MM.1S (cell line): Measurements from ENCODE around the gene NXPH2.
A peak's percentile ranks its signal among the peaks of the same experiment; 100 is the strongest.

Source experiments
- DNase-seq: peaks from one replicate; pipeline ENCODE4 v3.0.0-alpha.2; 2015
- H2AFZ ChIP-seq: fragments of 300-600 bp; sonication (generic); 2 replicates; pipeline ENCODE4 v1.6.0; 2016; ENCODE audit warnings: antibody characterized with exemption, low read length
- H3F3A ChIP-seq: fragments of 300-600 bp; sonication (generic); 2 replicates; pipeline ENCODE4 v1.6.1; 2016; ENCODE audit warnings: mild to moderate bottlenecking, antibody characterized with exemption, low read length, moderate library complexity, mixed read lengths; ENCODE audit not compliant: insufficient read depth
- H3K27ac ChIP-seq: fragments of 300-600 bp; sonication (generic); 2 replicates; pipeline ENCODE4 v1.5.1; 2016; ENCODE audit warnings: mild to moderate bottlenecking, low read length
- H3K27me3 ChIP-seq: fragments of 300-600 bp; sonication (generic); replicated peaks from 2 replicates; pipeline ENCODE4 v1.6.0; 2016; ENCODE audit warnings: low read length; ENCODE audit not compliant: insufficient read depth
- H3K36me3 ChIP-seq: fragments of 300-600 bp; sonication (generic); replicated peaks from 2 replicates; pipeline ENCODE4 v1.6.1; 2016; ENCODE audit warnings: mild to moderate bottlenecking, low read length, mixed read lengths; ENCODE audit not compliant: insufficient read depth
- H3K4me1 ChIP-seq: fragments of 300-600 bp; sonication (generic); 2 replicates; pipeline ENCODE4 v1.6.1; 2016; ENCODE audit warnings: low read length, mixed read lengths
- H3K4me2 ChIP-seq: fragments of 300-600 bp; sonication (generic); 2 replicates; pipeline ENCODE4 v1.6.0; 2016; ENCODE audit warnings: low read depth, low read length
- H3K4me3 ChIP-seq: fragments of 300-600 bp; sonication (generic); 2 replicates; pipeline ENCODE4 v1.5.1; 2016; ENCODE audit warnings: low read length, mixed read lengths
- H3K79me2 ChIP-seq: fragments of 300-600 bp; sonication (generic); 2 replicates; pipeline ENCODE4 v1.6.1; 2016; ENCODE audit warnings: mixed run types, low read length, mixed read lengths
- H3K9ac ChIP-seq: fragments of 300-600 bp; sonication (generic); 2 replicates; pipeline ENCODE4 v1.6.1; 2016; ENCODE audit warnings: low read length, mixed read lengths
- H3K9me2 ChIP-seq: fragments of 300-600 bp; sonication (generic); replicated peaks from 2 replicates; pipeline ENCODE4 v1.6.1; 2016; ENCODE audit warnings: mild to moderate bottlenecking, low read length, mixed read lengths; ENCODE audit not compliant: insufficient read depth
- H3K9me3 ChIP-seq: fragments of 300-600 bp; sonication (generic); replicated peaks from 2 replicates; pipeline ENCODE4 v1.6.1; 2016; ENCODE audit warnings: mild to moderate bottlenecking, low read length, mixed read lengths; ENCODE audit not compliant: insufficient read depth
- H4K20me1 ChIP-seq: fragments of 300-600 bp; sonication (generic); 2 replicates; pipeline ENCODE4 v1.6.1; 2016; ENCODE audit warnings: mild to moderate bottlenecking, low read length, moderate library complexity, mixed read lengths; ENCODE audit not compliant: insufficient read depth
- CTCF ChIP-seq: fragments of 300-600 bp; sonication (generic); IDR thresholded peaks from 2 replicates; pipeline ENCODE4 v1.5.1; 2016; ENCODE audit warnings: antibody characterized with exemption, low read length, mixed read lengths
- EZH2 ChIP-seq: fragments of 300-600 bp; sonication (generic); optimal IDR thresholded peaks from 2 replicates; pipeline ENCODE3; 2017; ENCODE audit warnings: low read depth, mild to moderate bottlenecking, antibody characterized with exemption, low read length, mixed read lengths
- EZH2phosphoT487 ChIP-seq: fragments of 300-600 bp; sonication (generic); IDR thresholded peaks from 2 replicates; pipeline ENCODE4 v1.6.1; 2018; ENCODE audit warnings: antibody characterized with exemption, low read length

Gene NXPH2

GRCh38 chr2:138823666-138824065, 43.5 kb upstream of the NXPH2 start:
- Histone ChIP-seq H3K27me3 (no peaks in the 10 kb centered on the region), H3F3A (no peaks in the 10 kb centered on the region), H4K20me1 (no peaks in the 10 kb centered on the region), H3K36me3 (no peaks in the 10 kb centered on the region), H3K9ac (no peak overlapping the region), H3K79me2 (no peaks in the 10 kb centered on the region), H3K27ac (no peak overlapping the region), H3K4me1 (no peaks in the 10 kb centered on the region), H2AFZ (no peak overlapping the region), H3K4me2 (no peak overlapping the region), H3K4me3 (no peak overlapping the region), H3K9me3 (no peaks in the 10 kb centered on the region), H3K9me2 (no peaks in the 10 kb centered on the region)
- no peak for TF ChIP-seq EZH2phosphoT487
- TF ChIP-seq CTCF = no peak
- TF ChIP-seq EZH2 = no peak
- DNase-seq = no peak

- no peak overlapping the region for H3K4me2 ChIP-seq
- H2AFZ ChIP-seq = no peak overlapping the region
- H3K79me2 ChIP-seq = no peaks in the 10 kb centered on the region
- H3K9me3 ChIP-seq = no peaks in the 10 kb centered on the region
- H3K36me3 ChIP-seq = no peaks in the 10 kb centered on the region
- no peaks in the 10 kb centered on the region for H3F3A ChIP-seq
- no peaks in the 10 kb centered on the region for H3K27me3 ChIP-seq
- H3K4me1 ChIP-seq = no peaks in the 10 kb centered on the region
- H3K4me3 ChIP-seq = no peak overlapping the region
- no peaks in the 10 kb centered on the region for H3K9me2 ChIP-seq
- no peak for TF ChIP-seq EZH2phosphoT487
- H4K20me1 ChIP-seq = no peaks in the 10 kb centered on the region
- no peak for DNase-seq
- H3K9ac ChIP-seq = no peak overlapping the region
- no peak overlapping the region for H3K27ac ChIP-seq
Measured at GRCh38 chr2:138819964-138820363, 39.8 kb upstream of the NXPH2 start.

GRCh38 chr2:138818556-138818955, 38.4 kb upstream of the NXPH2 start:
- Histone ChIP-seq H3K4me3 (no peak overlapping the region), H3K9me2 (no peaks in the 10 kb centered on the region), H3K36me3 (no peaks in the 10 kb centered on the region), H3K79me2 (no peaks in the 10 kb centered on the region), H3K9ac (no peak overlapping the region), H2AFZ (no peak overlapping the region), H3K4me1 (no peaks in the 10 kb centered on the region), H3K27me3 (no peaks in the 10 kb centered on the region), H4K20me1 (no peaks in the 10 kb centered on the region), H3K4me2 (no peak overlapping the region), H3K9me3 (no peaks in the 10 kb centered on the region), H3F3A (no peaks in the 10 kb centered on the region), H3K27ac (no peak overlapping the region)
- DNase-seq = no peak
- no peak for TF ChIP-seq CTCF
- TF ChIP-seq EZH2phosphoT487 = no peak
- no peak for TF ChIP-seq EZH2

GRCh38 chr2:138814123-138814898, 34.1 kb upstream of the NXPH2 start:
- H3K27me3 ChIP-seq = no peaks in the 10 kb centered on the region
- H3K9me2 ChIP-seq = no peaks in the 10 kb centered on the region
- DNase-seq = peak; percentile 14
- H3K4me3 ChIP-seq = no peak overlapping the region
- H3K4me2 ChIP-seq = no peak overlapping the region
- no peak overlapping the region for H3K27ac ChIP-seq
- TF ChIP-seq CTCF (no peak), EZH2phosphoT487 (no peak), EZH2 (no peak)
- H4K20me1 ChIP-seq = no peaks in the 10 kb centered on the region
- H2AFZ ChIP-seq = no peak overlapping the region
- no peaks in the 10 kb centered on the region for H3K4me1 ChIP-seq
- no peaks in the 10 kb centered on the region for H3K79me2 ChIP-seq
- H3K9me3 ChIP-seq = no peaks in the 10 kb centered on the region
- no peaks in the 10 kb centered on the region for H3K36me3 ChIP-seq
- no peak overlapping the region for H3K9ac ChIP-seq
- no peaks in the 10 kb centered on the region for H3F3A ChIP-seq
